GM12874 (cell line): ENCODE measurements around the gene ZNF503.

ENCODE experiments used
- TF ChIP-seq, protein P1 (sequence below): IDR thresholded peaks from 2 replicates; pipeline ENCODE4 v1.5.1; 2011; ENCODE audit warnings: low read depth, mild to moderate bottlenecking, control low read depth, low read length, moderate library complexity; ENCODE audit not compliant: insufficient read depth

The ZNF503 gene

DNA sequence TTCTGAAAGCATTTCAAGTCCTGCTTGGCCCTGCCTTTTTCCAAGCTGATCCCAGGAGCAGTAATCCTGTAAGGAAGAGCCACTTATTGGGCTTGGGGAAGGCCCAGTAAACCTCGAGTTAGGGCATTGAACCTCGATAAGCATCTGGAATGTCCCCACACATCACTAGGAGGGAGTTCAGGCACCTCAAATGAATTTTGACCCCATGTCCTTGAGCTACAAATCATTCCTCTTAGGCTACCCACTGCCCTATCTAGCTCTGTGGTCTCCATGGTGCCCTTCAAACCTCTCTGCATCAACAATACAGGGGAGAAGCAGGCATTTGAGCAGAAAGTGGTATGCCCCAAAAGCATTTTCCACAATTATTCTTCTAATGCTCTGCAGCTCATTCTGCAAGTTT, 33.7 kb downstream of the ZNF503 start:
- TF ChIP-seq, protein P1, sequence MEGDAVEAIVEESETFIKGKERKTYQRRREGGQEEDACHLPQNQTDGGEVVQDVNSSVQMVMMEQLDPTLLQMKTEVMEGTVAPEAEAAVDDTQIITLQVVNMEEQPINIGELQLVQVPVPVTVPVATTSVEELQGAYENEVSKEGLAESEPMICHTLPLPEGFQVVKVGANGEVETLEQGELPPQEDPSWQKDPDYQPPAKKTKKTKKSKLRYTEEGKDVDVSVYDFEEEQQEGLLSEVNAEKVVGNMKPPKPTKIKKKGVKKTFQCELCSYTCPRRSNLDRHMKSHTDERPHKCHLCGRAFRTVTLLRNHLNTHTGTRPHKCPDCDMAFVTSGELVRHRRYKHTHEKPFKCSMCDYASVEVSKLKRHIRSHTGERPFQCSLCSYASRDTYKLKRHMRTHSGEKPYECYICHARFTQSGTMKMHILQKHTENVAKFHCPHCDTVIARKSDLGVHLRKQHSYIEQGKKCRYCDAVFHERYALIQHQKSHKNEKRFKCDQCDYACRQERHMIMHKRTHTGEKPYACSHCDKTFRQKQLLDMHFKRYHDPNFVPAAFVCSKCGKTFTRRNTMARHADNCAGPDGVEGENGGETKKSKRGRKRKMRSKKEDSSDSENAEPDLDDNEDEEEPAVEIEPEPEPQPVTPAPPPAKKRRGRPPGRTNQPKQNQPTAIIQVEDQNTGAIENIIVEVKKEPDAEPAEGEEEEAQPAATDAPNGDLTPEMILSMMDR: no peak

DNA sequence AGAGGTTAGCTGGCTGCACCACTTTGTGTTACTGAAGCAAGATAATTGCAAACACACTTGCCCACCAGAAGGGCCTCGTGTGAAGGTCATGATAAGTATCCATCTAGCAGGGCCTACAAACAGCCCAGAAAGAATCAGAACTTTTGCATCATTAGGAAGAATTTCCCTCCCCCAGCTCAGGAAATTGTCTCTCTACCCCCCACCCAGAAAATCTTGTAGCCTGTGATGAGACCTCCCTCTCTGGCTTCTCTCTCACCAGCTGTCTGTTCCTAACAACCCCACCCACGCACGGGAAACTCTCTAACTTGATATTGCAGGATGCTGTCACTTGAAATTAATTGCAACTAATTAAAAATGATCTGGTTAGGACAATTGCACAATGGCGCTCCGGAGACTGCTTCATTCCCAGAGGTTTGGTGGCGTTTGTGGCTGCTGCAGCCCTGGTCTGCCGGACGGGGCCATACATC, 34.5 kb downstream of the ZNF503 start:
- TF ChIP-seq, protein P1: no peak

DNA sequence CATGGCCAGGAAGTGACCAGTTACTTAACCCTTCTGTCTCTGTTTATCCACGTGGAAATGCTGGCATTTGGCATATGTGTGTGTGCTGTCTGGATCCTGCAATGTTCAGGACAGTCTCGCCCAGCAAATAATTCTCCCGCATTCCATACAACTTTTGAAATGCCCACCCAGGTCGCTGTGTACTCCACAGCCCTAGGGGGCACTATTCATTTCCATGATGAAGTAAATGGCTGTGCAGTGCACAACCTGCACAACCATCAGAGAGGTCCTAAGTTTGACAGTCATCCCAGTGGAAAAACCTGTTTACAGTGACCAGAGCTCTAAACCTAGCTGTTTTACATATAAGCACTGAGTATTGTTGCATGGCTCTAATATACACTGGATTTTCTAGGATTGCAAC, 38.1 kb downstream of the ZNF503 start:
- TF ChIP-seq, protein P1: no peak

DNA sequence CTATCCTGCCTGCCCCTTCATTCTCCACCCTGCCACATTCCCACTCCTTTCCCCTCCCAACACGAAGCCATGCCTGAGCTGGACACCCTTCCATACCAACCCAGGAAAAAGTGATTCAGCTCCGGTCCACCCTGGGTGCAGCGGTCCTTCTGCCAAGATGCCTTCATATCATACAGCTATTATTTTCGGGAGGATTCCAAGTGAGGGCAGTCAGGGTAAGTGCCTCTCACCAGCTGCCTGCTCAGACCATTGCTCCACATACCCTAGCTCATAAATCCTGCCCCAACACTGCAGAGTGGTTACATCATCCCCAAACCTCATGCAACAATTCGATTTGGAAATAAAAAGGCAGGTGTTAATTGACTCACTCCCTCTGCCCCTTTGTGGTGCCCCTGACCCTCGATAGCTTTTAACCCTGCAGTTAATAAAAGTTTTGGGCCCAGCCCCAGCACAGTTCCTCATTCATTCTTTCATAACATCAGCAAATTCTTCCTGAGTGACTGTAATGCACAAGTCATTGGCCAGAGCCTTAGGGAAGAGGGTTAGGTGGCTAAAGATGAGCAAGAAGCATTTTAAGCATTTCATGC, 42.6 kb downstream of the ZNF503 start:
- TF ChIP-seq, protein P1: no peak

DNA sequence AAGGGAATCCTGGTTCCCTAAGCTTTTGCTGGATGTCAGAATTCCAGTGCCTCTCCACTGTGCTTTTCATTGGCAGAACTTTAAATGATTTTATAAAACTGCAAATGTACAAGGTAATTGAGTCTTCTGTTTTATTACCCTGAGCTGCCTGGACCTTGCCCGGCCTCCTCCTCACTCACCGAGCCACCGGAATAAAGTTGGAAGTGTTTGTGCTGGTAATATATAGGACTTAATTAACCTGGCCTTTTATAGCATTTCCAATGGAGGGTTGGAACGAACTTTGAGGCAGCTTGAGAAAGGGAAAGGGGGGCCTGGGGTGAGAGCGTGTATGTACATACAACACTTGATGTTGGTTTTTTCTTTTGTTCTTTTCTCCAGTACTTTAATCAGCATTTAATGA, 43.4 kb downstream of the ZNF503 start:
- TF ChIP-seq, protein P1: no peak

DNA sequence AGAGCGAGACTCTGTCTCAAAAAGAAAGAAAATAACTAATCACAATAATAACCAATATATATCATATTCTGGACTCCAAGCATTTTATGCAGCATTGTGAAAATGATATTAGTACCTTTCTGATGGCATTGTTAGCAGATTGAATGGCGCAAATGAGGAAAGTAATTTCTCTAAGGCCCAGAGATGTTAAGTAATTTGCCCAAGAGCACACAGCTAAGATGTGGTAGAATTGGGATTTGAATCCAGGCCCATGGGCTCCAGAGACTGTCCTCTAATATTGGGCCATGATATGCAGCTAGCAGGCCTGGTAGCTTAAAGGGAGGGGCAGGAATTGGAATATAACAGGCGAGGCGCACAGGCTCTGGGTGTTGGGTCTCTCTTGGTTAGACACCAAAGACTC, 44.1 kb downstream of the ZNF503 start:
- TF ChIP-seq, protein P1: no peak

DNA sequence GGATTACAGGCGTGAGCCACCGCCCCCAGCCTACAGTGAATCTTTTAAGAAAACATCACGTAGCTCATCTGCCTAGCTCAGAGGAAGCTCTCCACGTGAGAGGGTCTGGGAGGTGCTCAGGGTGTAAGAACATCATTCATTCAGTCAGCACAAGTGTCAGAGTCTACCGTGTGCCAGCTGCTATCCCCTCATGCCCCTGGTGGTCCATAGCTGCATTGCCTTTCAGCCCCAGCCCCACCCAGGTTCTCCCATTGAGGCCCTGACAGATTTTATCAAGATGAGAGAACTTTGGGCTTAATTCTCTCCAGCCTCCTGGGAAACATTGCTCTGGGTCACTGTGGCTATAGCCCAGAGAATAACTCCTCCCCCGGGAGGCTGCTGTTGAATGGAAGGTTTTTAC, 45.1 kb downstream of the ZNF503 start:
- TF ChIP-seq, protein P1: no peak

DNA sequence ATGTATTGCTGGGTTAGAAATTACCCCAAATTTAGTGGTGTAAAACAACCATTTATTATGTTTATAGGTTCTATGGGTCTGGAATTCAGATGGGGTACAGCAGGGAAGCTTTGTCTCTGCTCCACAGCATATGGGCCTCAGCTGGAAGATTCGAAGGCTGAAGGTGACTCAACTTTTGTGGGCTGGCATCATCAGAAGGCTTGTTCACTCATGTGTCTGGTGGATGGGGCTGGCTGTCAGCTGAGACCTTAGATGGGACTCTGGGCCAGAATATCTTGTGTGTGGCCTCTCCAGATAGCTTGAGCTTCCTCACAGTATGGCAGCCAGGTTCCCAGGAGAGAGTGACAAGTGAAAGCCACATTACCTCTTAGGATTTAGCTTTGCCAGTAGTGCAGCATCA, 45.9 kb downstream of the ZNF503 start:
- TF ChIP-seq, protein P1: no peak
